Measurements from ENCODE around the gene TMEM183A. TPM values are rescaled to one million over a fixed set of nuclear protein-coding genes. Genes with fewer than 3 reads are reported as not detected.

Gene TMEM183A
- total RNA-seq, 1 experiment from 2014 or later = 82.8 TPM

- DNase-seq (ENCODE audit: low spot score) = no peak
These were observed 62.0 kb downstream of the TMEM183A start for GRCh38 chr1:203069030-203069747.

GRCh38 chr1:203072002-203072602 is 64.9 kb downstream of the TMEM183A start:
- no peak for DNase-seq (ENCODE audit: low spot score)

DNA sequence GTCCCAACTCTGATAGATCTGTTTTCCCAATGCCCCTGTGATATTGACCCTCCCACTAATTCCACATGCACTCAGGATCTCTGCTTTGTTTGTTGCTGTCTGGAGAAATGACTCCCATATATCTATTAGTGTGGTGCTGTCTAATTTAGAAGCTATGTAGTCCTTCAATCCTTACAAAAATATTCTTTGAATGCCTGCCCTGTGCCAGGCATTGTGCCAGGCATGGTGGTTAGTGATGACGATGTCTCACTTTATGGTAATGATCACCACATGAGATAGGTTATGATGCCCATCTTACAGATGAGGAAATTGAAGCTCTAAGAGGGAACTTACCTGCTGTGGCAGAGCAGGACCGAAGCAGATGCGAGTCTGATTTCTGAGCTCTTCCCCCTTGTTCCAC is 65.7 kb downstream of the TMEM183A start:
- no peak for DNase-seq (ENCODE audit: low spot score)

- DNase-seq (ENCODE audit: low spot score) = no peak
These were observed 66.3 kb downstream of the TMEM183A start for GRCh38 chr1:203073469-203073868.

Other genes starting within 250 kb of the TMEM183A start
- gene KDM5B, start 199.0 kb upstream of the TMEM183A start, total RNA-seq (2014; rRNA removed; shearing (Covaris generic)) = 27.6 and 38.1 TPM in 2 replicates
- gene PCAT6, start 196.4 kb upstream of the TMEM183A start, total RNA-seq (2014; rRNA removed; shearing (Covaris generic)) = 0.33 and 0.47 TPM in 2 replicates
- gene RABIF, start 118.2 kb upstream of the TMEM183A start, total RNA-seq (2014; rRNA removed; shearing (Covaris generic)) = 6.4 and 7.5 TPM in 2 replicates
- 24.4 and 25.9 TPM in 2 replicates for gene KLHL12, start 80.1 kb upstream of the TMEM183A start, total RNA-seq (2014; rRNA removed; shearing (Covaris generic))
- gene ADIPOR1, start 49.1 kb upstream of the TMEM183A start, total RNA-seq (2014; rRNA removed; shearing (Covaris generic)) = 115 and 122 TPM in 2 replicates
- gene CYB5R1, start 40.1 kb upstream of the TMEM183A start, total RNA-seq (2014; rRNA removed; shearing (Covaris generic)) = 38.8 and 42.4 TPM in 2 replicates
- 0.27 and 1.1 TPM in 2 replicates for gene PPFIA4, start 19.1 kb downstream of the TMEM183A start, total RNA-seq (2014; rRNA removed; shearing (Covaris generic))
- gene MYOG, start 78.6 kb downstream of the TMEM183A start, total RNA-seq (2014; rRNA removed; shearing (Covaris generic)) = not detected in 2 replicates
- gene ADORA1, start 120.4 kb downstream of the TMEM183A start, total RNA-seq (2014; rRNA removed; shearing (Covaris generic)) = 0.47 and 0.58 TPM in 2 replicates
- gene MYBPH, start 168.5 kb downstream of the TMEM183A start, total RNA-seq (2014; rRNA removed; shearing (Covaris generic)) = not detected in 2 replicates
- not detected in 2 replicates for gene CHI3L1, start 179.3 kb downstream of the TMEM183A start, total RNA-seq (2014; rRNA removed; shearing (Covaris generic))
- not detected in 2 replicates for gene CHIT1, start 222.3 kb downstream of the TMEM183A start, total RNA-seq (2014; rRNA removed; shearing (Covaris generic))

All from H4 (cell line).